ENCODE measurements around the gene AIF1L.
A peak's percentile ranks its signal among the peaks of the same experiment; 100 is the strongest.

Gene AIF1L

DNA sequence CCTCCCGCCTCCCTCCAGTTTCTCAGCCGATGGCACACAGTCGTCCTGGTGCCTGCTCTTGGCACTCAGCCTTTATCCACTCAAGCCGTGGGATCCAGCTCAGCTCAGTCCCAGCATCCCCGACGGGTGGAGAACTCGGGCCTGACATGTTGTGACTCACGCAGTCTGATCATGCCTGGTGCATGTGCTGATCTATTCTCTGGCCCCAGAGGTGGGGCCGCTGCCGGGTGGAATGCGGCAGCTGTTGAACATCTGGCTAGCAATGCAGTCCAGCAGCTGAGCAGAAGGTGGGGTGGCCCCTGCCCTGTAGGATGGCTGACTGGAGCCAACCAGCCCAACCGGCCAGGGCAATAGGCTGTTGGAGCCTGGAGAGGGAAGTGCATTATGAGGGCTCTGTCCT, 1.7 kb upstream of the AIF1L start:
- Histone ChIP-seq H2BK120ac (ENCODE audit: low read depth, low read length) (no peak overlapping the region), H4K8ac (ENCODE audit: low read depth, low read length) (no peak overlapping the region), H4K5ac (ENCODE audit: low read length) (no peak overlapping the region), H3K27me3 (ENCODE audit: insufficient read depth, low read length, poor library complexity) (no peaks in the 10 kb centered on the region), H3K79me1 (ENCODE audit: low read length) (peaks cover 3% of the 10 kb centered on the region), H3K27ac (ENCODE audit: low read depth, low read length) (no peak overlapping the region), H3K18ac (ENCODE audit: low read length) (no peak overlapping the region), H3K56ac (ENCODE audit: low read length) (no peak overlapping the region), H3K79me2 (ENCODE audit: control insufficient read depth, insufficient read depth, low read length) (no peaks in the 10 kb centered on the region), H3K4me1 (ENCODE audit: control insufficient read depth, low read depth, low read length) (peaks cover 12% of the 10 kb centered on the region), H3K4me3 (ENCODE audit: low read length) (no peak overlapping the region), H3K4me2 (ENCODE audit: low read length) (no peak overlapping the region), H3K9ac (ENCODE audit: low read length) (no peak overlapping the region), H2AK5ac (ENCODE audit: low read length) (no peak overlapping the region), H2BK5ac (ENCODE audit: low read length) (no peak overlapping the region), H3K4ac (ENCODE audit: low read depth, low read length) (no peak overlapping the region), H3K36me3 (ENCODE audit: control insufficient read depth, insufficient read depth, low read length) (peaks cover 4% of the 10 kb centered on the region), H2BK15ac (replicated peaks; ENCODE audit: low read depth) (no peak overlapping the region), H3K23ac (ENCODE audit: low read length) (no peak overlapping the region)
- WGBS (ENCODE audit: extremely low coverage, insufficient coverage, low lambda C conversion rate): no CpG with 5 or more reads among the region's 12 CpGs
- no peak for DNase-seq

DNA sequence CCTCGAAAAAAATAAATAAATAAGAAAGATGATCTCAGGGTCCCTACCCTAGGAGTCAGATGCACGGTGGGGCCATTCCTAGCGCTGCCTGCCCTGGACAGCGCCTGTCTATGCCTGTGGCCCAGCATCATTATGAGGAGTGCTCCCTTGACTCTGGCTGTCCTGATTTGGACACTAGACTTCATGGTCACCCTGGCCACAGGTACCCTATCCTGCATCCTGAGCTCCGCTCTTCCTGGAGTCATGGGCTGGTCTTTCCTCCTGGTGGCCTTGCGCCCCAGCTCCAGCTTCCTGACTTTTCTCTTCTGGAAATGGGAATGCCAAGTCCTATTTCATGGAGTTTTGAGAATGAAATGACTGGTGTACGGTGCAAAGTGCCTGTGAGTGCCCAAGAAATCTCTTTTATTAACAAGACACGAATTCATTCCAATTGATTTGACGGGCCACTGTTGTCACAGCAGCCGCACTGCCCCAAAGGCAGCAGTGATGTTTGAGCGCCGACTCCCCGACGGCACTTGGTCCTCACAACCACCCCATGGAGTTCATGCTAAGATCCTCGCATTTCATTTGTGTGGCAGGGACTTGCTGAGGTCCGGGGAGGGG, 564 bp upstream of the AIF1L start:
- Histone ChIP-seq H3K27me3 (ENCODE audit: insufficient read depth, low read length, poor library complexity) (no peaks in the 10 kb centered on the region), H3K4me2 (ENCODE audit: low read length) (peak overlapping the region; percentile 64)

DNA sequence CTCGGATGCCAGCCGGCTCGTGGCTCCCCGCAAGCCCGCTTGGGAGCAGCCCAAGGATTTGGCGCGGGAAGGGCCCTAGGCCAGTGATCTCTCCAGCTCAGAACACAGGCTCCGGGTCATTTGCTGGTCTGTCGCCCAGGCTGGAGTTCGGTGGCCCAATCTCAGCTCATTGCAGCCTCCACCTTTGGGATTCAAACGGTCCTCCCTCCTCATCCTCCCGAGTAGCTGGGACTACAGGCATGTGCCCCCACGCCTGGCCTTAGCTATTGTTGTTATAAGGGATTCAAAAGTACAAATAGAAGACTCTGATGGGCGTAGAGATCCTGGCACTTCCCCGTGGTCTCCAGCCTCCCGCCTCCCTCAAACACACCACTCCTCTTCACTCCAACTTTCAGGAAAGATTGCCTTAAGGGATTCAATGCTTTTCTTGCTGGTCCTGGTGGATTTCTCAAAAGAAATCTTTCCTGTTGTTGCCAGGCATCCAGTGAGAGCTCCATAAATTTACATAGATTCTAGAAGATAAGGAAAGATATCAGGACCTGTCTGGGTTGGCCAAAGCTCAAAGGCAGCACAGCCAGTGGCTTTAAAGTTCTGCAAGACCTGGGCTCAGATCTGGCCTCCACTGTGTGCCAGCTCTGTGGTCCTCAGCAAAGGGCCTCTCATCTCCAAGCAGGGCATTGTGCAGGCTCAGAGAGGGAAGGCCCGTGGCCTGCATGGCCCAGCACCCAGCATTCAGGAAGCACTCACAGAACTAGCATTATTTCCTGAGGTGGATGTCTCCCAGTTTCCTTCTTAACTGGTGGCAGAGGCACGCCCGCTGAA, 1.0 kb downstream of the AIF1L start:
- Histone ChIP-seq H3K27ac (ENCODE audit: low read depth, low read length) (peak overlapping the region; percentile 60), H4K5ac (ENCODE audit: low read length) (no peak overlapping the region), H2BK5ac (ENCODE audit: low read length) (peak overlapping the region; percentile 59), H3K4me1 (ENCODE audit: control insufficient read depth, low read depth, low read length) (peaks cover 12% of the 10 kb centered on the region), H4K8ac (ENCODE audit: low read depth, low read length) (no peak overlapping the region), H3K79me1 (ENCODE audit: low read length) (peaks cover 5% of the 10 kb centered on the region), H3K4me2 (ENCODE audit: low read length) (peak overlapping the region; percentile 79), H3K18ac (ENCODE audit: low read length) (peak overlapping the region; percentile 25), H3K23ac (ENCODE audit: low read length) (peak overlapping the region; percentile 50), H3K36me3 (ENCODE audit: control insufficient read depth, insufficient read depth, low read length) (no peaks in the 10 kb centered on the region), H2AK5ac (ENCODE audit: low read length) (peak overlapping the region; percentile 24), H3K9ac (ENCODE audit: low read length) (peak overlapping the region; percentile 92), H2BK120ac (ENCODE audit: low read depth, low read length) (no peak overlapping the region), H3K27me3 (ENCODE audit: insufficient read depth, low read length, poor library complexity) (no peaks in the 10 kb centered on the region), H3K56ac (ENCODE audit: low read length) (peak overlapping the region; percentile 96), H3K79me2 (ENCODE audit: control insufficient read depth, insufficient read depth, low read length) (no peaks in the 10 kb centered on the region), H2BK15ac (replicated peaks; ENCODE audit: low read depth) (no peak overlapping the region), H3K4ac (ENCODE audit: low read depth, low read length) (no peak overlapping the region), H3K4me3 (ENCODE audit: low read length) (peak overlapping the region; percentile 84)
- DNase-seq: peak; percentile 85
- no CpG with 5 or more reads among the region's 19 CpGs for WGBS (ENCODE audit: extremely low coverage, insufficient coverage, low lambda C conversion rate)

More for the DNA sequence above, 564 bp upstream of the AIF1L start:
- no peak overlapping the region for H3K18ac ChIP-seq (ENCODE audit: low read length)
- DNase-seq: no peak
- peak overlapping the region; percentile 59 for H3K56ac ChIP-seq (ENCODE audit: low read length)
- H3K4ac ChIP-seq (ENCODE audit: low read depth, low read length): no peak overlapping the region
- H4K5ac ChIP-seq (ENCODE audit: low read length): no peak overlapping the region
- H3K36me3 ChIP-seq (ENCODE audit: control insufficient read depth, insufficient read depth, low read length): peaks cover 2% of the 10 kb centered on the region
- no peak overlapping the region for H2BK5ac ChIP-seq (ENCODE audit: low read length)
- H3K79me2 ChIP-seq (ENCODE audit: control insufficient read depth, insufficient read depth, low read length): no peaks in the 10 kb centered on the region
- no peak overlapping the region for H2AK5ac ChIP-seq (ENCODE audit: low read length)
- WGBS (ENCODE audit: extremely low coverage, insufficient coverage, low lambda C conversion rate): no CpG with 5 or more reads among the region's 16 CpGs
- H4K8ac ChIP-seq (ENCODE audit: low read depth, low read length): no peak overlapping the region
- no peak overlapping the region for H3K4me3 ChIP-seq (ENCODE audit: low read length)
- H3K79me1 ChIP-seq (ENCODE audit: low read length): peaks cover 5% of the 10 kb centered on the region
- peaks cover 12% of the 10 kb centered on the region for H3K4me1 ChIP-seq (ENCODE audit: control insufficient read depth, low read depth, low read length)
- H3K23ac ChIP-seq (ENCODE audit: low read length): peak overlapping the region; percentile 66
- H2BK120ac ChIP-seq (ENCODE audit: low read depth, low read length): no peak overlapping the region
- no peak overlapping the region for H2BK15ac ChIP-seq (replicated peaks; ENCODE audit: low read depth)
- peak overlapping the region; percentile 18 for H3K9ac ChIP-seq (ENCODE audit: low read length)
- no peak overlapping the region for H3K27ac ChIP-seq (ENCODE audit: low read depth, low read length)

DNA sequence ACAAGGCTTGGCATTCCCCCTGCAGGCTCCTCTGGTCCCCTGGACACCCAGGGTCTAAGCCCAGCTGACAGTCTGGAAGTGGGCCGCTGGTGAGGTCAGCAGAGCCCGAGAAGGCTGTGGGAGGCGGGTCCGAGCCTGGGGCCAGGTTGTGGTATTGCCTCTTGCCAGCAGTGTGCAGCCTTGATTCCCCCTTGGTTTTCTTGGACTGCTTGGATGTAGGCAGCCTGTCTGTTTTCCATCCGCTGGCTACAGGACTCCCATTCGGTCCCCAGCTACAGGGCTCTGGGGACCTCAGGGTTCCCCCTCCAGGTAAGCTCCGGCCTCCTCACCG, 1.6 kb downstream of the AIF1L start:
- no peak overlapping the region for H3K4me3 ChIP-seq (ENCODE audit: low read length)
- no peak overlapping the region for H4K5ac ChIP-seq (ENCODE audit: low read length)
- WGBS (ENCODE audit: extremely low coverage, insufficient coverage, low lambda C conversion rate): no CpG with 5 or more reads among the region's 8 CpGs
- H3K79me1 ChIP-seq (ENCODE audit: low read length): peaks cover 5% of the 10 kb centered on the region
- no peak overlapping the region for H4K8ac ChIP-seq (ENCODE audit: low read depth, low read length)
- H3K27ac ChIP-seq (ENCODE audit: low read depth, low read length): peak overlapping the region; percentile 60
- peak overlapping the region; percentile 94 for H3K23ac ChIP-seq (ENCODE audit: low read length)
- H3K79me2 ChIP-seq (ENCODE audit: control insufficient read depth, insufficient read depth, low read length): no peaks in the 10 kb centered on the region
- peak overlapping the region; percentile 79 for H3K56ac ChIP-seq (ENCODE audit: low read length)
- H3K18ac ChIP-seq (ENCODE audit: low read length): peak overlapping the region; percentile 41
- no peak overlapping the region for H2BK15ac ChIP-seq (replicated peaks; ENCODE audit: low read depth)
- H3K36me3 ChIP-seq (ENCODE audit: control insufficient read depth, insufficient read depth, low read length): no peaks in the 10 kb centered on the region
- H3K27me3 ChIP-seq (ENCODE audit: insufficient read depth, low read length, poor library complexity): no peaks in the 10 kb centered on the region
- H3K4me2 ChIP-seq (ENCODE audit: low read length): no peak overlapping the region
- no peak overlapping the region for H3K4ac ChIP-seq (ENCODE audit: low read depth, low read length)
- no peak overlapping the region for H2BK5ac ChIP-seq (ENCODE audit: low read length)
- H2AK5ac ChIP-seq (ENCODE audit: low read length): no peak overlapping the region
- H2BK120ac ChIP-seq (ENCODE audit: low read depth, low read length): no peak overlapping the region
- H3K9ac ChIP-seq (ENCODE audit: low read length): peak overlapping the region; percentile 92
- peaks cover 12% of the 10 kb centered on the region for H3K4me1 ChIP-seq (ENCODE audit: control insufficient read depth, low read depth, low read length)
- DNase-seq: no peak

DNA sequence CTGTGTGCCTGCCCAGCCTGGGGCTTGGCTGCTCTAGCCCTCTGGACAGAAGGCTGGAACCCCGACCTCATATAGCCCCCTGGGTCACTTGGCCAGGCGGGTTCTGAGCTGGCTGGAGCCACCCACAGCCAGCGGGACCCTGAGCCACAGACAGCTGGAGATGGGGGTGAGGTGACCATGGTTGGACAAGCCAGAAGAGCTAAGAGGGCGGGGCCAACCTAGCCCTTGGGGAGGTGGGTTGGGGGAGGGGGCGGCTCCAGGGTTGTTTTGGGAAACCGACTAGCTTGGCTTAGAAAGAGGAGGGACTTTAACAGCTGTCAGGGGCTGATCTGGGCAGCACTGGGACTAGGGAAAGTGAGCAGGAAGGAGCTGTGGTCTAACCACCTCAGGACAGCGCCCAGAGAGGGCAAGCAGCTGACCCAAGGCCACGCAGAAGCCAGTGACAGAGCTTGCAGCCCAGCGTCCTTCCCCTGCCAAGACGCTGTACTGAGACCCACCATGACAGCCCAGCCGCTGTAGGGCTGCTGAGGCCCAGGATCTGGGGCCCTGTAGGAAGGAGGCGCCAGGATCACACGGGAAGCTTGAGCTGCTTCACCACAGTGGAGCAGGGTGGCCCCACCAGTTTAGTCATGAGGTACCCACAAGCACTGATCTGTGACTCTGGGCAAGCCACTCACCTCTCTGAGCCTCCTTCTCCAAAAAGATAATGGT, 2.2 kb downstream of the AIF1L start:
- H2BK5ac ChIP-seq (ENCODE audit: low read length): no peak overlapping the region
- peaks cover 12% of the 10 kb centered on the region for H3K4me1 ChIP-seq (ENCODE audit: control insufficient read depth, low read depth, low read length)
- DNase-seq: peak; percentile 61
- H3K27ac ChIP-seq (ENCODE audit: low read depth, low read length): peak overlapping the region; percentile 13
- H2BK15ac ChIP-seq (replicated peaks; ENCODE audit: low read depth): no peak overlapping the region
- H3K4ac ChIP-seq (ENCODE audit: low read depth, low read length): no peak overlapping the region
- no peaks in the 10 kb centered on the region for H3K36me3 ChIP-seq (ENCODE audit: control insufficient read depth, insufficient read depth, low read length)
- H3K79me2 ChIP-seq (ENCODE audit: control insufficient read depth, insufficient read depth, low read length): no peaks in the 10 kb centered on the region
- peak overlapping the region; percentile 79 for H3K56ac ChIP-seq (ENCODE audit: low read length)
- H4K5ac ChIP-seq (ENCODE audit: low read length): no peak overlapping the region
- no CpG with 5 or more reads among the region's 13 CpGs for WGBS (ENCODE audit: extremely low coverage, insufficient coverage, low lambda C conversion rate)
- H2BK120ac ChIP-seq (ENCODE audit: low read depth, low read length): no peak overlapping the region
- H3K79me1 ChIP-seq (ENCODE audit: low read length): peaks cover 5% of the 10 kb centered on the region
- H3K18ac ChIP-seq (ENCODE audit: low read length): peak overlapping the region; percentile 41
- no peak overlapping the region for H3K4me3 ChIP-seq (ENCODE audit: low read length)
- H3K27me3 ChIP-seq (ENCODE audit: insufficient read depth, low read length, poor library complexity): no peaks in the 10 kb centered on the region
- no peak overlapping the region for H2AK5ac ChIP-seq (ENCODE audit: low read length)
- peak overlapping the region; percentile 92 for H3K9ac ChIP-seq (ENCODE audit: low read length)
- H3K4me2 ChIP-seq (ENCODE audit: low read length): no peak overlapping the region
- H4K8ac ChIP-seq (ENCODE audit: low read depth, low read length): no peak overlapping the region
- peak overlapping the region; percentile 94 for H3K23ac ChIP-seq (ENCODE audit: low read length)

Measured in mesendoderm (in vitro differentiated cells).